A172 (cell line): ENCODE results near the gene FAM210B. TPM values are rescaled to one million over a fixed set of nuclear protein-coding genes. Genes with fewer than 3 reads are reported as not detected.
"Not testable (repeated sequence)": the region's sequence is repeated elsewhere in the genome, so short reads cannot be mapped to it uniquely, and the experiment has no call there.

Experiments
- DNase-seq: peaks from one replicate; pipeline ENCODE4 v3.0.0-alpha.2; 2015; ENCODE audit warnings: low spot score
- total RNA-seq: library from RNA; depleted of rRNA; stranded (reverse); fragments of >200 nt; shearing (Covaris generic); gene quantifications from 2 replicates; pipeline ENCODE4 v1.2.3, GENCODE V29; 2014; rRNA removed

Gene FAM210B
- total RNA-seq, 1 experiment from 2014 or later: 42.3 TPM

DNA sequence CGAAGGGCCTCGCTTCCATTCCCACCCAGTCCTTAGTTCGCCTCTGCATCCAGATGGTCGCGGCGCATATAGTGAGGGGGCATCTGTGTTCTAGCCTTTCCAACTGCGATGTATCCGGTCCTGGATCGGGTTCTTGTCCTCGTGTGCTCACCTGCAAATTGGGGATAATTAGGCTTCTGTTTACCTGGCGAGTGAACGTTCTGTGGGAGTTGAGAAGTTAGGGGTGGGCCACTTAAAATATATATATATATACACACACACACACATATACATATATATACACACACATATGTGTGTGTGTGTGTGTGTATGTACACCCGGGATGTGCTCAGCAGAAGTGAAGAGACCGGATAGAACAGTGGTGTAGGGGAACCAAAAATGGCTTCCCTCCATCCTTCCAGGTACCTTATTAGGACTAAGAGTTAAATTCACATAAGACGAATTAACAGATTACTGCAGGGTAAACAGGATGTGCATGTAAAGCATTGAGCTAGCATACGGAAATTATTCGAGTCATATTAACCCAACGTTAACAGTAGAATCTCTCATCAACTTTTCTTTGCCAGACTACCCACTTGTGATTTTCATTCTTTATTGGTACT, 34.2 kb downstream of the FAM210B start:
- DNase-seq: peak; percentile 14

DNA sequence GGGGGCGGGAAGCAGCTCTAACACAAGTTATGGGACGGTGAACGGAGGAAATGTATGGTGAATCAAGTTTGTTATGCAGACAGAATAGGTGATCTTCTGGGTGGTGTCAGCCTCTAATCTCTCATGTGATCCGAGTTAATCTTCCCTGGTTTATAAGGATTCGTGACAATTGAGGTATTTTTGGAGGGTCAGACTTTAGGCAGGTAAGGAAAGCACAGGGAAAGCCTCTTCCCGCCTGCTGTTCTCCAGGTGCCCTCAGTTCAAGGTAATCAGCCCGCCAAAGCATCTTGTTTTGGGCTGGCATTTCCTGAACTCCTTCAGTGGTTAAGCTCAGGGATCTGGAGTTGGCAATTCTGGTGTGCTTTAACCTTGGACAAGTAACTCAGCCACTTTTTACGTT, 34.9 kb downstream of the FAM210B start:
- DNase-seq: no peak

DNA sequence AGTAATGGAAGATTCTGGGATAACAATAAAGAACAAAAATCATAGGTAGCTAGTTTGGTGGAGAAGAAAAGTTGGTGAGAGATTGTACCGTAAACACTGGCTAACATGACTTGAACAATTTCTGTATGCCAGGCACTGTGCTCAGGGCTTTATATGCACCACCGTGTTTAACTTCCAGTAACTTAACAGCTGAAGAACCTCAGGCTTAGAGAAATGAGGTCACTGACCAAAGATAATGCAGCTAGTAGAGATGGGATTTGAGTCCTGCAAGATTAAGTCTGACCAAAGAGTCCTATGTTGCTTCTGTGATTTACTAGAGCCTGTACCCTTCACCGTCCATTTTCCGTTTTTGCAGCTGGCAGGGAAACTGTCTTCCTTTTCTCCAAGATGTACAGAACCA, 36.4 kb downstream of the FAM210B start:
- no peak for DNase-seq

DNA sequence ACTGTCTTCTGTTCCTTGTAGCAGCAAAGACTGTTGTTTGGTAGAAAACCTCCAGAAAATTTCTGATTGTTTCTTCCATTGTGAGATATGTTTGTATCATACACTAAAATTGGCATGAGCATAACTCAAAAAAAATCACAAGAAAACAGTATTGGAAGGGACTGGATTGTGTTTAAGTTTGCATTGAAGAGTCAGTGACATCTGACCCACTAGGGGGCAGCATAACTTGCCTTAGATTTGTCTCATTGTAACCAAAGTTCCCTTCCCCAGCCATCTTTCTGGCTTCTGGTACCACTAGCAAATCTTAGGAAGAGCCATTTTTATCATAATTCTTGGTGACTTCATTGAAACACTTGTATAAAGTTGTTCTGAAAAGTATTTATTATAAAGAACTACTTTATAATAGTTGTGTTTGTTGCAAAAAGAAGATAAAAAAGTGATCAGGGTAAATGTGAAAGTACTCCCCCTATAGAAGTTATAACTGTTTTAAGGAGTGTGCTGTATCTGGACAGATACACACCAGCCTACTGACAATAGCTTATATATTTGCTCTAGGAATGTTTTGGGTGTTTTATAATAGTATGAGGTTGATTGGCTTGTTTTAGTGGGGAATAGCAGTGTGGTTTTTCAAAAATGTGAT, 41.3 kb downstream of the FAM210B start:
- DNase-seq: peak; percentile 67

DNA sequence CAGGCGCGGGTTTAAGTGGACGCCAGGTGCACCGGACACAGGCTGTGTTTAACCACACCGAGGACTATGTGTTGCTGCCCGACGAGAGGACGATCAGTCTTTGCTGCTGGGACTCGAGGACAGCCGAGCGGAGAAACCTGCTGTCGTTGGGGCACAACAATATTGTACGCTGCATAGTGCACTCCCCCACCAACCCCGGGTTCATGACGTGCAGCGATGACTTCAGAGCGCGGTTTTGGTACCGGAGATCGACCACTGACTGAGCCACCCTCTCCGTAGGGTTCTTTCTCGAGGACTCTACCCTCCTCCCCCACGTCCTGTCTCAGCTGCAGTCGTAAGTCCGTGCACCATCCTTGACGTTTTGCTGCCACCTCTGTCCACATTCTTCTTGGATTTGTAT, 44.7 kb downstream of the FAM210B start:
- DNase-seq: no peak

DNA sequence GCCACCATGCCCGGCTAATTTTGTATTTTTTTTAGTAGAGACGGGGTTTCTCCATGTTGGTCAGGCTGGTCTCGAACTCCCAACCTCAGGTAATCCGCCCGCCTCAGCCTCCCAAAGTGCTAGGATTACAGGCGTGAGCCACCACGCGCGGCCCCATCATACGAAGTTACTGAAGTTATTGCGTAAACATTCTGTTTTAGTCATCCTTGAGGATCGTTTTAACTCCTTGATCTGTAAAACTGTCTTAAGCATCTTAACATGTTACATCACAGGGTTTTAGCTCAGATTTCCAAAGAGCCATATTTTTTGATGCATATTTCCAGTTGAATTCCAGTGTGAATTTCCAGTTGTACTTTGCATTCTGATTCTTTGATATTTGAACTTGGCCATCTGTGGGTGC, 46.6 kb downstream of the FAM210B start:
- DNase-seq: not testable (repeated sequence)

DNA sequence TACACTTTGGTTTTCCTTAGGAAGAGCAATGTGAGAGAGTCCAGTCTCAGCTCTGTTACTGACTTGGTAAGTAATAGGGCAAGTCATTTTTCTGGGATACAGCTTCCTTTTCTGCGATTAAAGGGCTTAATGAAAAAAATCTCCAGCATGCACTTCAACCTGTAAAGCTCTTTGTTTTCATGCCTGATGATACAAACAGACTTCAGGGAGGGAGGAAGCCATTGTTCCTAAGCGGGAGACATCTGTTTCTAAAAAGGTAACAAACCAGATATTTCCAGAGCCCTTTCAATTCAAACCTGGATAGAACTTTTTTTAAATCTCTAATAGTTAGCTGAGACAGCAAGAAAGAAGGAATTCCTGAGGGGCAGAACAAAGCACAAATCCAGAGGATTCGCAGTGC, 48.1 kb downstream of the FAM210B start:
- no peak for DNase-seq

DNA sequence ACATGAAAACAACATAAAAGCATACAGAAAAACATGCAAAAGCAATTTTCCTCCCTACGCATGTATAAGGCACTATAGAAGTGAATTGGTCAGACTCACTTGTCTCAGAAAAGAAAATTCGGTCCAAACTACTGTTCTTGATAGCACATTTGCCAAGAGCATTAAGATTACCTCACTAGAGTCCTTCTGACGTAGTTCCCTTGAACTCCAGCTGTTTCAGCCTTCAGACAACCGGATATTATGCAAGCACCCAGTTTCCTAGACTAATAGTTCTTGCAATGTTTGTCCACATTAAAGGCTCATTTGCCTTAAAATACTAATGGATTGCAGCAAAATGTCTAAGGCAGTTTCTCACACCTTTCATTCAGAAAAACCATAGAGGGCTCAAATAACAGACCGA, 50.7 kb downstream of the FAM210B start:
- no peak for DNase-seq

DNA sequence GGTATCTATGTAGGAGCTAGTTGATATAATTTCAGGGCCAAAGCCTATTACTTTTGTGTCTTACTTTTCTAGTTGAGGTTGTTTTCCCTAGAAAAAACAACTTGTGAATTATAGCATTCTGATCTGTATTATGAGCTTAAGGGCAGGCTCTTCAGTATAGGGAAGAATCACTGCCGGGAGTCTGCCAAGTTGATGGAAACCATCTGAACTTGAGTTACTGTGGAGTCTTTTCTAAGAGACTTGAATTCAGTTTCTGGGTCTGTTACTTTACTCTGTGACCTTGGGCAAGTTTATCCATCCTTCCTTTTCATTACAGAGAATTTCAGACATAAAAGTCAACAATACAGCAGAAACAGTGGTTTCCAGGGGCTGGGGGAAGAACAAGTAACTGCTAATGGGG, 51.2 kb downstream of the FAM210B start:
- no peak for DNase-seq

DNA sequence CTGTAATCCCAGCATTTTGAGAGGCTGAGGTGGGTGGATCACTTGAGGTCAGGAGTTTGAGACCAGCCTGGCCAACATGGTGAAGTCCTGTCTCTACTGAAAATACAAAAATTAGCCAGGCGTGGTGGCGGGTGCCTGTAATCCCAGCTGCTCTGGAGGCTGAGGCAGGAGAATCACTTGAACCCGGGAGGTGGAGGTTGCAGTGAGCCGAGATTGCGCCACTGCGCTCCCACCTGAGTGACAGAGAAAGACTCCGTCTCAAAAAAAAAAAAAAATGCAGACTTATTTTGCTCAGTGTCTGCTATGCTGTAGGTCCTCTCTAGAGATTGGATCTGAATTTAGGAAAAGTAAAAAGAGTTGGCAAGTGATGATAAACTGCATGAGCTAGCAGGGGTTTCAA, 52.5 kb downstream of the FAM210B start:
- DNase-seq: not testable (repeated sequence)

DNA sequence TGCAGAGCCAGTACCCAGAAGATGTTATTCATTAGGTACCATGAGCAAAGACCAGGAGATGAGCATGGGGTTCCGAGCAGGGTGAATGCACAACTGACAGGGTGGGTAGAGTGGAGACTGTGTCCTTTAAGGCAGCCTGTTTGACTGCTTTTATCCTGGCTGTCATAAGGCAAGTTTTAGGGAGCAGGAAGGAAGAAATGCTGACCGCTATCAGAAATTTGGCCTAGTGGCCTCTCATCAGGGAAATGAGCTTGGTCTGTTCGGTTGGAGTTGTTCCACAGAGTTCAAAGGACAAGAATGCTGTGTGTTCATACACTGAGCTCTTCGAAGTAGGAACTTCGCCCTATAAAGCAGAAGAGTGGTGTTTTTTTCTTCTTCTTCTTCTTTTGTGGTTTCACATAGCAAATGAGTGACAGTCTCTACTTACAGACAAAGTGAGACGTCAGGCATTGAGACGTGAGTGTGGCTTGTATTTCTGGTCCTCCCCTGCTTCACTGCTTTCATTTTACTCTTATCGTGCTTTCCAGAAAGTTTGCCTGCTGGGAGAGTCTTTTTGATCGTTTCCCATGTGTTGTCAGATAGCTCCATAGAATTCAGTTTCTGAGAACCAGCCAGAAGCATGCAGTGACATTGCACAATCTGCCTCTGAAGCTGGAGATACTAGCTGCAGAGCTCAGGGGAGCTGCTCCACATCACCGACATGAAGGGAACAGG, 53.1 kb downstream of the FAM210B start, which contains the start of gene CASS4:
TSS of gene CASS4 (plus strand) at position 502 of the 714 bp plus-strand sequence. CDS start at position 701, 199 bp downstream.
- DNase-seq: no peak

DNA sequence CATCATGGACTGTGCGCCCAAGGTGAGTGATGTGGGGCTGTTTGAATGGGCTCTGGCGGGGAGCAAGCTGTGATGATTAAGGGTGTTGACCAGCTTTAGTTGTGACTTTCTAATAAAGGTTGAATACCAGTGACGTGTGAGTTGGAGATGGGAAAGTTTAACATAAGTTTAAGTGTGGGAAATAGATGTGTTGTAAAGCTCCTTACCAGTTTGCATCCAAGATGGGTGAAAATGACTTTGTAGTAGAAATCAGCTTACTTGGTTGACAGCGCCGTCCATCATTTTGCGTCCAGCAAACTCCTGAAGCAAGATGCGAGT, 53.7 kb downstream of the FAM210B start:
- no peak for DNase-seq

DNA sequence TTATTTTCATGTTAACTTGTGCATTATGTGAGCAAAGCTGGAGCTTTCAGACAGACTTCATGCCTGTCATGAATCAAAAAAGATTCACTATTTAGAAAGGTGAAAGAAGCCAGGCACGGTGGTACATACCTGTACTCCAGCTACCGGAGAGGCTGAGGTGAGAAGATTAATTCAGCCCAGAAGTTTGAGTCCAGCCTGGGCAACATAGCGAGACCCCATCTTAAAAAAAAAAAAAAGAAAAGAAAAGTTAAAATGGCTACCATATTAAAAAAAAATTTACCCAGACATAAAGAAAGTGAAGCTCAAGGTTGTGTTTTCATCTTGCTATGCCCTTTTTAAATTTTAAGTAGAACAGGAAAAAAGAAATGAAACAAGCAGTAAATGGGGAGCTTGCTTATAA, 54.2 kb downstream of the FAM210B start:
- no peak for DNase-seq

DNA sequence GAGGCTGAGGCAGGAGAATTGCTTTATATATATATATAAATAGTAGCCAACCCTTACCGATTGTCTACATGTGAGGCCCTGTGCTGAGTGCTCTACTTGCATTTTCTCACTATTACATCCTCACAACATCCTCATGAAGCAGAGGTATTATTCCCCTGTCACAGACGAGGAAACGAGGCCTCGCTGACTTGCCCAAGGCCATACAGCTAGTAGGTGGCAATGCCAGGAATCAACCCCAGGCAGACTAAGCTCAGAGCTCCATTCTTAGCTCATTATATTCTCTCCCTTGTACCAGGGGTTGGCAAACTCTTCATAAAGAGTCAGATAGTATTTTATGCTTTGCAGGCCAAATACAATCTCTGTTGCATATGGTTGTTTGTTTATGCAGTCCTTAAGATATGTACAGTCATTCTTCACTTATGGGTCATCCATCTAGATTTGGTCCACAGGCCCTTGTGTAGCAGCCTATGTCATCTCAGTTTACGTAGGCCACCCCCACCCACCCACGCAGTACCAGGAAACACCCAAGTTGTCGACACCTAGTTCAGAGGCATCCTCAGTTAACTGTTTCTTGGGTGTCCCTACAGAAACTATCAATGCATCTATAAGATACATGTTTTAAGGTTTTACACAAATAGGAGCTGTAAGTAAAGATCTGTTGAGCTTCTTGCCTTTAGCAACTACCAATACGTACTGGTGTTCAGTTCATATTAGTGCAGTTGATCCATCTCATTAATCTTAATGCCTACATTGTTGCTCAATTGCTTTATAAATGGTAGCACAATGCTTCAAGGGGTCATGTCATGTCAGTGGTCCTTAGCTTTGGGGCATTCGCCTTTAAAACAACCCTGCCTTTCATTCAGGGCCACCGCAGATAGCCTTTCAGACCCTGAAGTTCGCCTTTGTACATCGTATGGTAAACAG, 56.3 kb downstream of the FAM210B start:
- no peak for DNase-seq

DNA sequence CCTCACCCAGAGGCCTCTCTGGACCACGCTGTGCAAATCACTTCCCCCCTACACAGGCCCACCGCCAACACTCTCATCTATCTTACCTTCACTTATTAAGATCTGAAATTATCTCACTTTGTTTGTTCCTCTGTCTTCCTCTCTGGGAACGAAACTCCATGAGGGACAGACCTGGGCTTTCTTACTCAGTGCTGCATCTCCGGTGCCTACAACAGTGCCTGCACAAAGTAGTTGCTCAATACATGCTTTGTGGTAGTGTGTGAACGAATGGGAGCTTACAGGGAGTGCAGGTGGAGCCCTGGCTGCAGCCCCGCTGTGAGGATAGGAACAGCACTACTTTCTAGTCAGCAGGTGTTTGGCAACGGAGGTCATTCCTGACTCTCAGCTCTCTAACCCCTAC, 58.6 kb downstream of the FAM210B start:
- DNase-seq: no peak

DNA sequence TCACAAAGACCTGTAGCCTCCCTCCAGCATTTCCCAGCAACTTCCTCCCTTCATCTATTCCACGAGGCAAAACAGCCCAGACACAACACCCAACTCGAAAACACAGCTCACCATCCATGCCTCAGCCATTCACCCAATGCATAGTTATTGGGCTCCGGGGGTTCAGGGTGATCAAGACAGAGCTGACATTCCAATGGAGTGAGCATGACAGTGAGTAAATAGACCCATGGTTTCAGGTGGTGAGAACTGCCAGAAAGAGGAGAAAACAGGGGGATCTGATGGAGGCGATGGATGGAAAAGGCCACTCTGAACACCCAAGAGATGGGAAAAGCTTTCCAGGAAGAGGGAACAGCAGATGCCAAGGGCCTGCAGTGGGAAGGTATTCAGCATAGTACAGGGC, 59.1 kb downstream of the FAM210B start:
- no peak for DNase-seq

Other genes starting within 250 kb of the FAM210B start
- not detected in 2 replicates for gene MC3R, start 110.2 kb upstream of the FAM210B start, total RNA-seq
- gene AURKA, start 33.2 kb downstream of the FAM210B start, total RNA-seq: 131 and 137 TPM in 2 replicates
- 48.7 and 68.4 TPM in 2 replicates for gene CSTF1, start 33.7 kb downstream of the FAM210B start, total RNA-seq
- not detected in 2 replicates for gene CASS4, start 53.3 kb downstream of the FAM210B start, total RNA-seq
- 122 and 131 TPM in 2 replicates for gene RTF2, start 109.7 kb downstream of the FAM210B start, total RNA-seq
- not detected in 2 replicates for gene FAM209A, start 165.8 kb downstream of the FAM210B start, total RNA-seq
- not detected in 2 replicates for gene FAM209B, start 174.3 kb downstream of the FAM210B start, total RNA-seq